LoVo (cell line): Measurements from ENCODE around the gene FAM43B.

Source experiments
- DNase-seq: peaks from one replicate; pipeline ENCODE4 v3.0.0-alpha.2; 2016; ENCODE audit warnings: low spot score

FAM43B gene

DNA sequence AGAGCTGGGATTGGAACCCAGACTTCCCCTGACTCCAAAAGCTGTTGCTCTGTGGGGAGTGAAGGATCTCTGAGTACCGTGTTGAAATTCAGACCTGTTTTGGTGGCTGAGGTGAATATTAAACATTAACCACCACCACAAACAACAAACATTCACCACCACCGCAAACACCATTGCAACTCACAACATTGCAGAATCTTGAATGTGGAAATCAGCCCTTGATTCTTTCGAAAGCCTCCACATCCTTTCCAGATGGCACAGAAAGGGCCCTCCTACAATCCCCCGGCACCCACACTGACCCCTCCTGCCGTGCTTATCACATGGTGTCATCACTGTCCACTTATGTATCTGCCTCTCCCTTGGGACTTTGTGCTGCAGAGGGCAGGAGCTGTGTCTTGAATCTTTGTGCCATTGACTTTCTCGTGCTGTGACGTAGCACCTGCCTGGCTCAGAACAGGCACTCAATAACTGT, 38.0 kb downstream of the FAM43B start:
- no peak for DNase-seq

DNA sequence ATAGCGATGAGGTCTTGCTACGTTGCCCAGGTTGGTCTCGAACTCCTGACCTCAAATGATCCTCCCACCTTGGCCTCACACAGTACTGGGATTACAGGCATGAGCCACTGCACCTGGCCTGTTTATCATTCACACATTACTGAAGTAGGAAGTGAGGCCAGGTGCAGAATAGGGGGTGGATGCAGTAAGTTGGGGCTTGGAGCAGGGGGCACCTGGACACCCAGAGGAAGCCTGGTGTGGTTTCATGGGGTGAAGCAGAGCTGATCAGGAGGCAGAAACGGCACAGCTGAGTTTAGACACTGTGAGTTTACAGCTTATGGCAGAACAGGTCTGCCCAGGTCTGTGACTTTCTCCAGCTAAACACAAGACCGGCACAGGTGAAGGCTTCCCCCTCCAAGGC, 41.4 kb downstream of the FAM43B start:
- DNase-seq, result no peak

DNA sequence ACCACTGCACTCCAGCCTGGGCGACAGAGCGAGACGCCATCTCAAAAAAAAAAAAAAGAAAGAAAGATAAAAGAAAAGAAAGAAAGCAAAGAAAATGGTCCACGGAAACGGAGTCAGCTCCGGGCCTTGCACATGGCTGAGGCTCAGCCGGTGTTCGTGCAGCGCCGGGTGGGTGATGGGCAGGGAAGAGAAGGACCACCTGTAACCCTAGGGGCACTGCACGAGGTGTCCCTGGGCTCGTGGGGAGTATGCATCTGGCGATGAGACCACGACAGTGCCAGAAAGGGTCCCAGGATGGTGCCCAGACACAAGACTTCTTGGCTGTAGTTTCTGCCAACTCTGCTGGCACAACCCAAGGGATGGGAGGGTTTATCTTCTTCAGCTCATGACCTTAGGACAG, 42.4 kb downstream of the FAM43B start:
- no peak for DNase-seq

DNA sequence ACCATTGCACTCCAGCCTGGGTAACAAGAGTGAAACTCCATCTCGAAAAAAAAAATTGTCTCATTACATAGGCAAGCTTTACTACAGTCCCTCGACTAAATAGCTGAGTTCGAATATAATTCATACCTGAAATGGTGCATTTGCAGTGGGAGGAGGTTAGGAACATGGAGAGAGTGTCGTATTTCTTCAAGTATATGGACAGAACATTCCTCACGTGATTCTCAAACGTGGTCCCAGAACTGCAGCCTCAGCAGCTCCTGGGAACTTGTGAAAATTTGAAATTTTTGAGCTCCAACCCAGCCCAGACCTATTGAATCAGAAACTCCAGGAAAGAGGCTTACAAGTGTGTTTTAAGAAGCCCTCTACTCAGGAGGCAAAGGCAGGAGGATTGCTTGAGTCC, 43.7 kb downstream of the FAM43B start:
- DNase-seq, result no peak

DNA sequence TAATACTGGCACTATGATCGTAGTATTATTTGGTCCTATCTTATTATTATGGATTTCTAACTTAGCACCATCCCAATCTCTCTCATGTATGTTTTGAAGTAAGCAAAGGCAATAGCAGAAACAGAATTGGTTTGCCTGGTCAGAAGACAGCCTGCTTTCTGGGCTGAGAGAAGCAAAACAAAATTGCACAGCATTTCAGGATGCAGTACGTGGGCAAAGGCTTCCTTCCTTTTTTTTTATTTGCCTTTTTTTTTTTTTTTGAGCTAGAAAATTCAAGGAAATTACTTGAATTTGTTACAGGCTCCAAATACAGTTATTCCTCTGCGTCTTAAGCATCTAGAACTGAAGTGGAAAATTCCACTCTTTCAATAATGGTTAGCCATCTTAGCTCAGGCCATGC, 45.3 kb downstream of the FAM43B start:
- no peak for DNase-seq

DNA sequence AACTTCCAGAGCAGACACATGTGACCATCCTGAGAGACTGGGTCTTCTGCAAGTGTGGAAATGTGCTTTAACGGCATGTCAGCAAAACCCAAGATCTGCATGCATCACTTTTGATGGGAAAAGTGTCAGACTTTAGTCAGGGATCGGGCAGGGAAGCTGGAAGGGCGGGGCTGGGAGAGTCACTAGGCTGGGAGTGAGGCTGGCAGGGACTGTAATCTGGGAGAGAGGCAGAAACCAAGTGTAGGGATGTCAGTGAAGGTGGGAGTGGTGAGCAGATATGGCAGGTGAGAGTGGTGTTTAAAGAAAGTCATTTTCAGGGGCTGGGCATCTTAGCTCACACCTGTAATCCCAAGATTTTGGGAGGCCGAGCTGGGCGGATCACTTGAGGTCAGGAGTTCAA, 47.8 kb downstream of the FAM43B start:
- DNase-seq, result no peak

DNA sequence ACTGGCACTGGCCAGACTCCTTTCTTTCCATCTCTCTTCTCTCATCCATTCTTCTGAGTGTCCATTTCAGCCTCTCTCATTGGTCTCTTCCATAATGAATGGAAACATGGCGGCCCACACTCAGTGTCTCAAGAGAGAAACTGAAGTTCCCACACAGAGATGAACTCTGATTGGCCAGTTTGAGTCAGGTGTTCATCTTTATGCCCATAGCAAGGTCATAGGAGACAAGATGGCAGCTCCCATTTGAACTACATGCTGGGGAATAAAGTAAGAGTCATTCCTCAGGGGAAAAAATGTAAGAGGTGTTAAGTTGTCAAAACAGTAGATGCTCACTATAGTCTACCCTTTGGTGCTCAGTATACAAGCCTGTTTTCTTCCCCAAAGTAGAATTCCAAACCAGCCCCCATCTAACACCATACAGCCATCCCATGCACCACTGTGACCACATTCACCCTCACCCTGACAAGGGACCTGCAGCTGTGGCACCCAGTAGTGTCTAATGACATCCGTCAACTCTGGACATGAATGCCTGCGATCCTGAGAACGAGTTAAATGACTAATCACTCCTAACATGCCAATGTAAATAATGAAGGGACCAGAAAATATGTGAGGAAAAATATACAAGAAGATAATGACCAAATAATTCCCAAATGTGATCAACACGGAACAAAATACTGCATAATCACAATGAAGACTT, 48.9 kb downstream of the FAM43B start:
- no peak for DNase-seq

DNA sequence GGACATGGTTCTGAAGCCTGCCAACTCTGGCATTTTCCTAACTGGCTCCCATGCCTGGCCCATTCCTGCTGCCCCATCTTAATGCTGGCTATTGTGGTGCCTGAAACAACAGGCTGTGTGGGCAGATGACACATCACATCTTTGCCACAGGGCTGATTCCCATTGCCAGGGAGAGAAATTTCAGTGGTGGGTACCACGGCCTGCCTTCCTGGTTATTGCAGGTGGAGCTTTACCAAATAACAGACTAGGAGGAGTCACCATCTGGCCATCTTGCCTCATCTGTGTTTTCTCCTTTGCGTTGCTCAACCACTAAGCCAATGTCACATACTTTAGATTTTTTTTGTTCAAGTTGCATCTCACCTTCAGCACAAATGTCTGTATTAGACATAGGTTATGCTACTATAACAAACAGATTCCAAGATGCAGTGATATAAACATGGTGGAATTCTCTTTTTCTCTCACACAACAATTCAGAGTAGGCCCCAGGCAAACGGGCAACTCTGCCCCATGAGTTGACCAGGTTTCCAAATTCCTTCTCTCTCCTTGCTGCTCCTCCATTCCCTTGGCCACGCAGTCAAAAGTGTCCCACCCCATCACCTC, 50.6 kb downstream of the FAM43B start:
- no peak for DNase-seq

DNA sequence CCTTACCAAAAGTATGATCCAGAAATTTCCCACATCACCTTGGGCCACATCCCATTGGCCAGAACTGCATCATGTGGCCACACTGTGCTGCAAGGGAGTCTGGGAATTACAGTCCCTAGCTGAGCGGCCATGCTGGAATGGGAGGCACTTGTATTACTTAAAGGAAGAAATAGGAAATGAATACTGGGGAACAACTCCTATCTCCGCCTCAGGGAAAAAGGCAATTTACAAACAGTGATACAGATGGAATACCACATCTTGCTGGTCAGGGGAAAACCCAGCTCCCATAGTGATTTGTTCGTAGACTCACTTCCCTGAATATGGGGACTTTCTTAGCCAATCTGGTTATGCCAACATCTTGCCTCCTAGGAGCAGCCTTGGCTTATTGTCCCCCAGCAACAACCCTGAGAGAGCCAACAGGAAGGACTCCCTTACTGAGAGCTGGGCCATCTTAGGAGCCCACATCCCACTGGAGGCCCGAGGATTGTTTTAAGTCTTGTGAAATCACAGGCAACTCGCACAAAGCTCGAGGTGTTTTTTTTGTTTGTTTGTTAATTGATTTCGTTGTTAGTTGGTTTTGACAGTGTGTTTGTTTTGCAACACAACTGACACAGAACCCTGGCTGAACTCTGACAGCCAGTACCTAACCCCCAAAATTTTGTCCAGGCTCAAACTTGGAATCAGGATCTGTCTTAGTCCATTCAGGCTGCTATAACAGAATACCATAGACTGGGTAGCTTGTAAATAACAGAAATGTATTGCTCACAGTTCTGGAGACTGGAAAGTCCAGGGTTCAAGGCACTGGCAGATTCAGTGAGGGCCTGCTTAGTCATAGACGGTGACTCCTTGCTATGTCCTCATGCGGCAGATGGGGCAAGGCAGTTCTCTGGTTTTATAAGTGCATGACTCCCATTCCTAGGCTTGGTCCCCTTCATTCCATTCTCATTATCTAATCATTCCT, 51.4 kb downstream of the FAM43B start:
- DNase-seq, result peak; percentile 38
